ENCODE measurements around the gene BCL2L13. TPM values are rescaled to one million over a fixed set of nuclear protein-coding genes. Genes with fewer than 3 reads are reported as not detected.
A peak's percentile ranks its signal among the peaks of the same experiment; 100 is the strongest.
"Not testable (repeated sequence)": the region's sequence is repeated elsewhere in the genome, so short reads cannot be mapped to it uniquely, and the experiment has no call there.

BCL2L13 gene
- total RNA-seq, 1 donor from 2014 or later, result 48.4 TPM

GRCh38 chr22:17749605-17750395 lies 111.2 kb downstream of the BCL2L13 start:
- TF ChIP-seq, protein P1, sequence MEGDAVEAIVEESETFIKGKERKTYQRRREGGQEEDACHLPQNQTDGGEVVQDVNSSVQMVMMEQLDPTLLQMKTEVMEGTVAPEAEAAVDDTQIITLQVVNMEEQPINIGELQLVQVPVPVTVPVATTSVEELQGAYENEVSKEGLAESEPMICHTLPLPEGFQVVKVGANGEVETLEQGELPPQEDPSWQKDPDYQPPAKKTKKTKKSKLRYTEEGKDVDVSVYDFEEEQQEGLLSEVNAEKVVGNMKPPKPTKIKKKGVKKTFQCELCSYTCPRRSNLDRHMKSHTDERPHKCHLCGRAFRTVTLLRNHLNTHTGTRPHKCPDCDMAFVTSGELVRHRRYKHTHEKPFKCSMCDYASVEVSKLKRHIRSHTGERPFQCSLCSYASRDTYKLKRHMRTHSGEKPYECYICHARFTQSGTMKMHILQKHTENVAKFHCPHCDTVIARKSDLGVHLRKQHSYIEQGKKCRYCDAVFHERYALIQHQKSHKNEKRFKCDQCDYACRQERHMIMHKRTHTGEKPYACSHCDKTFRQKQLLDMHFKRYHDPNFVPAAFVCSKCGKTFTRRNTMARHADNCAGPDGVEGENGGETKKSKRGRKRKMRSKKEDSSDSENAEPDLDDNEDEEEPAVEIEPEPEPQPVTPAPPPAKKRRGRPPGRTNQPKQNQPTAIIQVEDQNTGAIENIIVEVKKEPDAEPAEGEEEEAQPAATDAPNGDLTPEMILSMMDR (IDR thresholded peaks at IDR 0.05; ENCODE audit: insufficient read depth, low read length, severe bottlenecking), result no peak
- Histone ChIP-seq H3K4me3 (ENCODE audit: low read depth, low read length) (no peak overlapping the region), H3K27me3 (ENCODE audit: control insufficient read depth, insufficient read depth, low read length) (no peaks in the 10 kb centered on the region), H3K36me3 (ENCODE audit: control insufficient read depth, insufficient read depth, low read length) (no peaks in the 10 kb centered on the region)
- FAIRE-seq, result no peak
- DNase-seq (ENCODE audit: low read depth), result no peak

- Histone ChIP-seq H3K27me3 (ENCODE audit: control insufficient read depth, insufficient read depth, low read length) (no peaks in the 10 kb centered on the region), H3K36me3 (ENCODE audit: control insufficient read depth, insufficient read depth, low read length) (no peaks in the 10 kb centered on the region), H3K4me3 (ENCODE audit: low read depth, low read length) (no peak overlapping the region)
- DNase-seq (ENCODE audit: low read depth) (no peak), FAIRE-seq (no peak)
- TF ChIP-seq, protein P1 (IDR thresholded peaks at IDR 0.05; ENCODE audit: insufficient read depth, low read length, severe bottlenecking), result no peak
Observed at GRCh38 chr22:17751596-17751995, 113.0 kb downstream of the BCL2L13 start.

GRCh38 chr22:17753401-17753989 lies 114.9 kb downstream of the BCL2L13 start:
- Histone ChIP-seq H3K27me3 (ENCODE audit: control insufficient read depth, insufficient read depth, low read length) (no peaks in the 10 kb centered on the region), H3K36me3 (ENCODE audit: control insufficient read depth, insufficient read depth, low read length) (no peaks in the 10 kb centered on the region), H3K4me3 (ENCODE audit: low read depth, low read length) (no peak overlapping the region)
- FAIRE-seq (no peak), DNase-seq (ENCODE audit: low read depth) (no peak)
- TF ChIP-seq, protein P1 (IDR thresholded peaks at IDR 0.05; ENCODE audit: insufficient read depth, low read length, severe bottlenecking), result no peak

DNA sequence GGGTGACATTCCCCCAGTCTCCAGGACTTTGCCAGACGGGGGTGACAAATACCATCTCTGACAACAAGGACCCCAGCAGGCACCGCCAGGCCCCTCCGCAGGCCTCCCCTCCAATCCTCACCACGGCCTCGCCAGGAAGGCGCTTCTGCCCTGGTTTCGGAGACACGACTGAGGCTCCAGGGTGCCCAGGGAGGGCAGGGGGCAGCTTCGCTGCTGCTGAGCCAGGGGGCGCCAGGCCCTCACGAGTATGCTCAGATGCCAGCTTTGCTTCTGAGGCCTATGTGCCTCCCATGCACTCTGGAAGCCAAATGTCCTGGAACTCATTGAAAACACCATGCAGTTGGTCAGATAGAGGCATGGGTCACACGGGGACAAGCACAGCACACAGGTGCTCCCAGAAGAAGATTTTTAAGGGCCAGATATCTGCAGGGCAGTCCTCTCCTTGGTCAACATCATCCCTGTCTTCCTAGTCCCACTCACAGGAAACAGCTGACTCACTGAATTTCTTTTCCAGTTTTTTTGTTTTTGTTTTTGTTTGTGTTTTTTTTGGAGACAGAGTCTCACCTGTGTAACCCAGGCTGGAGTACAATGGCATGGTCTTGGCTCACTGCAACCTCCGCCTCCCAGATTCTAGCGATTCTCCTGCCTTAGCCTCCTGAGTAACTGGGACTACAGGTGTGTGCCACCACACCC lies 115.8 kb downstream of the BCL2L13 start:
- Histone ChIP-seq H3K4me3 (ENCODE audit: low read depth, low read length) (no peak overlapping the region), H3K36me3 (ENCODE audit: control insufficient read depth, insufficient read depth, low read length) (no peaks in the 10 kb centered on the region), H3K27me3 (ENCODE audit: control insufficient read depth, insufficient read depth, low read length) (no peaks in the 10 kb centered on the region)
- FAIRE-seq (peak; percentile 32), DNase-seq (ENCODE audit: low read depth) (no peak)
- TF ChIP-seq, protein P1 (IDR thresholded peaks at IDR 0.05; ENCODE audit: insufficient read depth, low read length, severe bottlenecking), result peak; percentile 18

DNA sequence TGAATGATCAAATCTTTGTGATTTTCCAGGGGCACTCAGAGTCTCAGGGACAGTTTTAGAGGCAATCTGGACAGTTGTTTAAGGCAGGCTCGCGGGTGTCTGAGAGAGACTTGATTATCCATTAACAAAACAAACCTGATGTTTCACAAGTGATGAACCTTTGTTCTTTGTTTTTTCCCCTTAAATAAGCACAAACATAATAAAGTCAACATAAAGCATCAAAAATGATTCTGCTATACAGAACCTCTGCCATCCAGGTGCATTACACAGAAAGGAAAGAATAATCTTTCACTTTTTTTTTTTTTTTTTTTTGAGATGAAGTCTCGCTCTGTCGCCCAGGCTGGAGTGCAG lies 122.6 kb downstream of the BCL2L13 start:
- Histone ChIP-seq H3K27me3 (ENCODE audit: control insufficient read depth, insufficient read depth, low read length) (no peaks in the 10 kb centered on the region), H3K4me3 (ENCODE audit: low read depth, low read length) (no peak overlapping the region), H3K36me3 (ENCODE audit: control insufficient read depth, insufficient read depth, low read length) (no peaks in the 10 kb centered on the region)
- DNase-seq (ENCODE audit: low read depth) (no peak), FAIRE-seq (no peak)
- TF ChIP-seq, protein P1 (IDR thresholded peaks at IDR 0.05; ENCODE audit: insufficient read depth, low read length, severe bottlenecking), result no peak

GRCh38 chr22:17763442-17763841 lies 124.9 kb downstream of the BCL2L13 start:
- not testable (repeated sequence) for DNase-seq (ENCODE audit: low read depth); H3K4me3 ChIP-seq (ENCODE audit: low read depth, low read length); H3K36me3 ChIP-seq (ENCODE audit: control insufficient read depth, insufficient read depth, low read length); H3K27me3 ChIP-seq (ENCODE audit: control insufficient read depth, insufficient read depth, low read length); FAIRE-seq
